ENCODE measurements around the gene FAM171A1. TPM values are rescaled to one million over a fixed set of nuclear protein-coding genes. Genes with fewer than 3 reads are reported as not detected.
"Not testable (repeated sequence)": the region's sequence is repeated elsewhere in the genome, so short reads cannot be mapped to it uniquely, and the experiment has no call there.

Gene FAM171A1
- total RNA-seq, 1 experiment from 2014 or later, result 19.2 TPM

DNA sequence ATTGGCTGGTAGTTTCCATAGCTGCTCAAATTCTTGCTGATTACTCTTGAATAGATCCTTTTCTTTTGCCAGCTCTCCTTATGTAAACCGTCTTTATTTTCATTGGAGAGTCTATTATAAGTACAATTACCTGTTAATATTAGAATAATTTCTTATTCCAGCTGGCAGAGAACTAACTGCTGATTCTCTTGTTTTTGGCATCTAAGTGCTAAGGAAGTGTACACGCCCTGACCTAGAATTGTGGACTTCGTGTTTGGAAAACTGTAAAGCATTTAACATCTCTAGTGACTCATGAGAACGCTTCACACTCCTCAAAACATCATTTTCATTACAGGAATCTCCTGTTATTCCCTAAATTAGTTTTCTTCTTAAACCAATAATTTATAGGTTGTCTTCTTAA is 39.9 kb upstream of the FAM171A1 start:
- Histone ChIP-seq H3K36me3 (ENCODE audit: control insufficient read depth, insufficient read depth, low read length) (no peaks in the 10 kb centered on the region), H3K27me3 (ENCODE audit: control insufficient read depth, insufficient read depth, low read length) (no peaks in the 10 kb centered on the region), H3K9me3 (ENCODE audit: control insufficient read depth, insufficient read depth, low read depth, low read length) (no peaks in the 10 kb centered on the region), H3K4me3 (ENCODE audit: low read depth in 2 of 2, low read length in 2 of 2) (no peak overlapping the region), H3K4me1 (ENCODE audit: control insufficient read depth, insufficient read depth, low read length) (no peaks in the 10 kb centered on the region), H3K27ac (ENCODE audit: low read length) (no peak overlapping the region)
- intact Hi-C loops (cut with micrococcal nuclease; ENCODE audit: unreplicated experiment) (no loop called here), in situ Hi-C loops (cut with HindIII; ENCODE audit: low pct_unique_long_range_greater_than_20kb, low sequenced_read_pairs) (no loop called here)
- TF ChIP-seq, protein P1, sequence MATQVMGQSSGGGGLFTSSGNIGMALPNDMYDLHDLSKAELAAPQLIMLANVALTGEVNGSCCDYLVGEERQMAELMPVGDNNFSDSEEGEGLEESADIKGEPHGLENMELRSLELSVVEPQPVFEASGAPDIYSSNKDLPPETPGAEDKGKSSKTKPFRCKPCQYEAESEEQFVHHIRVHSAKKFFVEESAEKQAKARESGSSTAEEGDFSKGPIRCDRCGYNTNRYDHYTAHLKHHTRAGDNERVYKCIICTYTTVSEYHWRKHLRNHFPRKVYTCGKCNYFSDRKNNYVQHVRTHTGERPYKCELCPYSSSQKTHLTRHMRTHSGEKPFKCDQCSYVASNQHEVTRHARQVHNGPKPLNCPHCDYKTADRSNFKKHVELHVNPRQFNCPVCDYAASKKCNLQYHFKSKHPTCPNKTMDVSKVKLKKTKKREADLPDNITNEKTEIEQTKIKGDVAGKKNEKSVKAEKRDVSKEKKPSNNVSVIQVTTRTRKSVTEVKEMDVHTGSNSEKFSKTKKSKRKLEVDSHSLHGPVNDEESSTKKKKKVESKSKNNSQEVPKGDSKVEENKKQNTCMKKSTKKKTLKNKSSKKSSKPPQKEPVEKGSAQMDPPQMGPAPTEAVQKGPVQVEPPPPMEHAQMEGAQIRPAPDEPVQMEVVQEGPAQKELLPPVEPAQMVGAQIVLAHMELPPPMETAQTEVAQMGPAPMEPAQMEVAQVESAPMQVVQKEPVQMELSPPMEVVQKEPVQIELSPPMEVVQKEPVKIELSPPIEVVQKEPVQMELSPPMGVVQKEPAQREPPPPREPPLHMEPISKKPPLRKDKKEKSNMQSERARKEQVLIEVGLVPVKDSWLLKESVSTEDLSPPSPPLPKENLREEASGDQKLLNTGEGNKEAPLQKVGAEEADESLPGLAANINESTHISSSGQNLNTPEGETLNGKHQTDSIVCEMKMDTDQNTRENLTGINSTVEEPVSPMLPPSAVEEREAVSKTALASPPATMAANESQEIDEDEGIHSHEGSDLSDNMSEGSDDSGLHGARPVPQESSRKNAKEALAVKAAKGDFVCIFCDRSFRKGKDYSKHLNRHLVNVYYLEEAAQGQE (IDR thresholded peaks at IDR 0.05; ENCODE audit: insufficient read depth in 1 of 2, low read depth in 2 of 2, low read length in 1 of 2), result no peak
- TF ChIP-seq POLR2AphosphoS5 (IDR thresholded peaks at IDR 0.05; ENCODE audit: low read depth, low read length) (no peak), SIN3A (IDR thresholded peaks at IDR 0.05; ENCODE audit: borderline replicate concordance, insufficient read depth, low read depth, low read length) (no peak), TCF7L2 (IDR thresholded peaks at IDR 0.05; ENCODE audit: low read depth, low read length) (no peak)
- TF ChIP-seq, protein P2, sequence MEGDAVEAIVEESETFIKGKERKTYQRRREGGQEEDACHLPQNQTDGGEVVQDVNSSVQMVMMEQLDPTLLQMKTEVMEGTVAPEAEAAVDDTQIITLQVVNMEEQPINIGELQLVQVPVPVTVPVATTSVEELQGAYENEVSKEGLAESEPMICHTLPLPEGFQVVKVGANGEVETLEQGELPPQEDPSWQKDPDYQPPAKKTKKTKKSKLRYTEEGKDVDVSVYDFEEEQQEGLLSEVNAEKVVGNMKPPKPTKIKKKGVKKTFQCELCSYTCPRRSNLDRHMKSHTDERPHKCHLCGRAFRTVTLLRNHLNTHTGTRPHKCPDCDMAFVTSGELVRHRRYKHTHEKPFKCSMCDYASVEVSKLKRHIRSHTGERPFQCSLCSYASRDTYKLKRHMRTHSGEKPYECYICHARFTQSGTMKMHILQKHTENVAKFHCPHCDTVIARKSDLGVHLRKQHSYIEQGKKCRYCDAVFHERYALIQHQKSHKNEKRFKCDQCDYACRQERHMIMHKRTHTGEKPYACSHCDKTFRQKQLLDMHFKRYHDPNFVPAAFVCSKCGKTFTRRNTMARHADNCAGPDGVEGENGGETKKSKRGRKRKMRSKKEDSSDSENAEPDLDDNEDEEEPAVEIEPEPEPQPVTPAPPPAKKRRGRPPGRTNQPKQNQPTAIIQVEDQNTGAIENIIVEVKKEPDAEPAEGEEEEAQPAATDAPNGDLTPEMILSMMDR (IDR thresholded peaks at IDR 0.05), result no peak
- ChIA-PET CTCF (no interaction called here), POLR2A (interaction anchor here (0.6 kb wide), 1 partner anchor 178 kb away, joined by 3 read pairs; no protein-coding TSS in a partner anchor)
- ATAC-seq (no peak), DNase-seq (ENCODE audit: low read depth, low spot score) (no peak)
- BruUV-seq (replicated peaks), result no TSS peak

DNA sequence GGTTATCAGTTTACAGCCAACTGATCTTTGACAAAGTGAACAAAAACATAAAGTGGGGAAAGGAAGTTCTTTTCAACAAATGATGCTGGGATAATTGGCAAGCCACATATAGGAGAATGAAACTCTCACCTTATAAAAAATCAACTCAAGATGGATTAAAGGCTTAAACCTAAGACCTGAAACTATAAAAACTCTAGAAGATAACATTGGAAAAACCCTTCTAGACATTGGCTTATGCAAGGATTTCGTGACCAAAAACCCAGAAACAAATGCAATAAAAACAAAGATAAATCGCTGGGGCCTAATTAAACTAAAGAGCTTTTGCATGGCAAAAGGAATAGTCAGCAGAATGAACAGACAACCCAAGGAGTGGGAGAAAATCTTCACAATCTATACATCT is 38.3 kb upstream of the FAM171A1 start:
- H3K27me3 ChIP-seq (ENCODE audit: control insufficient read depth, insufficient read depth, low read length); H3K9me3 ChIP-seq (ENCODE audit: control insufficient read depth, insufficient read depth, low read depth, low read length); H3K4me3 ChIP-seq (ENCODE audit: low read depth in 2 of 2, low read length in 2 of 2); H3K27ac ChIP-seq (ENCODE audit: low read length); BruUV-seq (replicated peaks); DNase-seq (ENCODE audit: low read depth, low spot score); H3K4me1 ChIP-seq (ENCODE audit: control insufficient read depth, insufficient read depth, low read length); in situ Hi-C loops (cut with HindIII; ENCODE audit: low pct_unique_long_range_greater_than_20kb, low sequenced_read_pairs); POLR2A ChIA-PET; intact Hi-C loops (cut with micrococcal nuclease; ENCODE audit: unreplicated experiment); CTCF ChIA-PET; ATAC-seq; H3K36me3 ChIP-seq (ENCODE audit: control insufficient read depth, insufficient read depth, low read length): not testable (repeated sequence)

DNA sequence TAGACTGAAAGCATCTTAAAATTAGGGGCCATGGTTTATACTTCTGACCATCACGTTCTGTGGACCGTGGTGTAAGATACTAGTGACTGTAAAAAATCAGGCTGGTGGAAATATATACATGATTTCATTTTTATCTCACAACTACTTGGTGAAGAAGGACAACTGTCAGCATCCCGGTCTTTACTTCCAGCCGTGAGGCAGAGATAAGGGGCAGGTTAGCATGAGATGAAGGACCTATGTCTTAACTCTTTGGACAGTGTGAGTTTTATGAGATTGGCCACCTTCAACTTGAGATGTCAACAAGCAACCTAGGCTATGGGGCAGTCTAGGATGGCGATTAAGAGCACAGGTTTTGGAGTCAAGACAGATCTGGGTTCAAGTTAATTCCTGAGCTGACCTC is 37.5 kb upstream of the FAM171A1 start:
- H3K4me1 ChIP-seq (ENCODE audit: control insufficient read depth, insufficient read depth, low read length), result no peaks in the 10 kb centered on the region
- no TSS peak for BruUV-seq (replicated peaks)
- intact Hi-C loops (cut with micrococcal nuclease; ENCODE audit: unreplicated experiment) (no loop called here), in situ Hi-C loops (cut with HindIII; ENCODE audit: low pct_unique_long_range_greater_than_20kb, low sequenced_read_pairs) (no loop called here)
- CTCF ChIA-PET, result no interaction called here
- no peaks in the 10 kb centered on the region for H3K9me3 ChIP-seq (ENCODE audit: control insufficient read depth, insufficient read depth, low read depth, low read length)
- POLR2A ChIA-PET, result no interaction called here
- DNase-seq (ENCODE audit: low read depth, low spot score), result no peak
- no peak overlapping the region for H3K27ac ChIP-seq (ENCODE audit: low read length)
- ATAC-seq, result no peak
- H3K27me3 ChIP-seq (ENCODE audit: control insufficient read depth, insufficient read depth, low read length), result no peaks in the 10 kb centered on the region
- no peaks in the 10 kb centered on the region for H3K36me3 ChIP-seq (ENCODE audit: control insufficient read depth, insufficient read depth, low read length)
- no peak overlapping the region for H3K4me3 ChIP-seq (ENCODE audit: low read depth in 2 of 2, low read length in 2 of 2)
- no peak for TF ChIP-seq SIN3A (IDR thresholded peaks at IDR 0.05; ENCODE audit: borderline replicate concordance, insufficient read depth, low read depth, low read length)
- TF ChIP-seq, protein P2 (IDR thresholded peaks at IDR 0.05), result no peak
- TF ChIP-seq, protein P1 (IDR thresholded peaks at IDR 0.05; ENCODE audit: insufficient read depth in 1 of 2, low read depth in 2 of 2, low read length in 1 of 2), result no peak
